22Rv1 (cell line): ENCODE results near the gene NPIPB8.

Experiments used
- CTCF ChIP-seq: fragments of 450-650 bp; IDR thresholded peaks from 2 replicates; pipeline ENCODE4 v1.5.1; 2017; ENCODE audit warnings: mild to moderate bottlenecking
- ZFX ChIP-seq: fragments of 450-650 bp; IDR thresholded peaks from 2 replicates; pipeline ENCODE4 v1.6.1; 2017; ENCODE audit warnings: antibody characterized with exemption, borderline replicate concordance

GRCh38 chr16:28589069-28589468, 48.8 kb upstream of the NPIPB8 start:
- no peak for TF ChIP-seq CTCF
- no peak for TF ChIP-seq ZFX
